Thyroid gland (tissue), 4 donors: ENCODE measurements around the gene CYP4F12. TPM values are rescaled to one million over a fixed set of nuclear protein-coding genes. Genes with fewer than 3 reads are reported as not detected.

ENCODE experiments used
- DNase-seq, 2 donors: peaks; one replicate each; pipeline ENCODE4 v3.0.0-alpha.2; 2019
- H3K27ac ChIP-seq, 3 donors: fragments of 200-600 bp; sonication (generic); 1 replicate in 2 of 3; 2 replicates in 1 of 3; pipeline ENCODE4 v1.5.1; 2016 to 2019; ENCODE audit warnings: mild to moderate bottlenecking in 1 of 3, moderate library complexity in 1 of 3
- H3K27me3 ChIP-seq: fragments of 200-600 bp; sonication (generic); one replicate; pipeline ENCODE4 v1.5.1; 2019
- H3K36me3 ChIP-seq, 2 donors: fragments of 200-600 bp; sonication (generic); one replicate each; pipeline ENCODE4 v1.5.1; 2016 to 2019
- H3K4me1 ChIP-seq, 2 donors: fragments of 200-600 bp; sonication (generic); one replicate each; pipeline ENCODE4 v1.5.1; 2017 to 2019
- H3K4me3 ChIP-seq, 3 donors: fragments of 200-600 bp; sonication (generic); replicated peaks in 1 of 3; 1 replicate in 2 of 3; 2 replicates in 1 of 3; pipeline ENCODE4 v1.5.1; 2016; ENCODE audit warnings: mild to moderate bottlenecking in 1 of 3
- H3K9me3 ChIP-seq: fragments of 200-600 bp; sonication (generic); one replicate; pipeline ENCODE4 v1.5.1; 2017
- POLR2A ChIP-seq, 2 donors: fragments of 450-650 bp; IDR thresholded peaks; one replicate each; pipeline ENCODE4 v1.6.1; 2017; ENCODE audit warnings: antibody characterized with exemption in 2 of 2, mild to moderate bottlenecking in 2 of 2, moderate library complexity in 1 of 2
- WGBS, 2 donors: methylation state at CpG; one replicate each; pipeline ENCODE4 v1.1.5; 2017; 5-methylcytosine and 5-hydroxymethylcytosine counted together
- intact Hi-C: fragments of 100-400 bp; cut with DNase I; formaldehyde crosslinking; loops from one replicate; pipeline ENCODE4 v1.15.1; 2023
- total RNA-seq, 4 donors: library from RNA; depleted of rRNA; stranded (reverse); fragments of >200 nt; gene quantifications; one replicate each; pipeline ENCODE4 v1.2.3, GENCODE V29; 2016
- TF ChIP-seq, protein P1 (sequence below), 6 experiments: fragments of 200-600 bp in 3 of 6; fragments of 450-650 bp in 3 of 6; sonication (generic) in 3 of 6; IDR thresholded peaks; one replicate each; pipeline ENCODE4 v1.5.1; 2016 to 2019; ENCODE audit warnings: antibody characterized with exemption in 6 of 6, mild to moderate bottlenecking in 2 of 6, inconsistent platforms in 1 of 6, moderate library complexity in 1 of 6

CYP4F12 gene
- total RNA-seq, 4 donors from 2014 or later: 1.9 to 4.6 (median 3.2) TPM

DNA sequence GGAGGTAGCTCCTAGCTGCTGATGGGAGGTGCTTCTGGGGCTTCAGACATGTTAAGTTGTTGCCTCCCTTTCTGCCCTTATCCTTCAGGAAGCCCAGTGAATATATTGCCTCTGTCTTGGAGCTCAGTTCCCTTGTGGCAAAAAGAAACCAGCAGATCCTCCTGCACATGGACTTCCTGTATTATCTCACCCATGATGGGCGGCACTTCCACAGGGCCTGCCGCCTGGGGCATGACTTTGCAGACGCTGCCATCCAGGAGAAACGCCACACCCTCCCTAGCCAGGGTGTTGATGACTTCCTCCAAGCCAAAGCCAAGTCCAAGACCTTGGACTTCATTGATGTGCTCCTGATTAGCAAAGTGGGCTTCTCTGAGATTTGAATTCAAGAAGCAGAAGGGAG, 6.0 kb upstream of the CYP4F12 start:
- Histone ChIP-seq H3K4me1 (no peaks in the 10 kb centered on the region), H3K4me3 (no peak overlapping the region), H3K27ac (no peak overlapping the region), H3K36me3 (no peaks in the 10 kb centered on the region), H3K27me3 (no peaks in the 10 kb centered on the region), H3K9me3 (no peaks in the 10 kb centered on the region)
- TF ChIP-seq, protein P1, sequence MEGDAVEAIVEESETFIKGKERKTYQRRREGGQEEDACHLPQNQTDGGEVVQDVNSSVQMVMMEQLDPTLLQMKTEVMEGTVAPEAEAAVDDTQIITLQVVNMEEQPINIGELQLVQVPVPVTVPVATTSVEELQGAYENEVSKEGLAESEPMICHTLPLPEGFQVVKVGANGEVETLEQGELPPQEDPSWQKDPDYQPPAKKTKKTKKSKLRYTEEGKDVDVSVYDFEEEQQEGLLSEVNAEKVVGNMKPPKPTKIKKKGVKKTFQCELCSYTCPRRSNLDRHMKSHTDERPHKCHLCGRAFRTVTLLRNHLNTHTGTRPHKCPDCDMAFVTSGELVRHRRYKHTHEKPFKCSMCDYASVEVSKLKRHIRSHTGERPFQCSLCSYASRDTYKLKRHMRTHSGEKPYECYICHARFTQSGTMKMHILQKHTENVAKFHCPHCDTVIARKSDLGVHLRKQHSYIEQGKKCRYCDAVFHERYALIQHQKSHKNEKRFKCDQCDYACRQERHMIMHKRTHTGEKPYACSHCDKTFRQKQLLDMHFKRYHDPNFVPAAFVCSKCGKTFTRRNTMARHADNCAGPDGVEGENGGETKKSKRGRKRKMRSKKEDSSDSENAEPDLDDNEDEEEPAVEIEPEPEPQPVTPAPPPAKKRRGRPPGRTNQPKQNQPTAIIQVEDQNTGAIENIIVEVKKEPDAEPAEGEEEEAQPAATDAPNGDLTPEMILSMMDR (IDR thresholded peaks at IDR 0.05): no peak
- no peak for TF ChIP-seq POLR2A (IDR thresholded peaks at IDR 0.05)
- WGBS, 2 donors: 46 to 54% methylated on average over 4 of the region's 4 CpGs
- intact Hi-C loops: no loop called here
- DNase-seq: no peak

DNA sequence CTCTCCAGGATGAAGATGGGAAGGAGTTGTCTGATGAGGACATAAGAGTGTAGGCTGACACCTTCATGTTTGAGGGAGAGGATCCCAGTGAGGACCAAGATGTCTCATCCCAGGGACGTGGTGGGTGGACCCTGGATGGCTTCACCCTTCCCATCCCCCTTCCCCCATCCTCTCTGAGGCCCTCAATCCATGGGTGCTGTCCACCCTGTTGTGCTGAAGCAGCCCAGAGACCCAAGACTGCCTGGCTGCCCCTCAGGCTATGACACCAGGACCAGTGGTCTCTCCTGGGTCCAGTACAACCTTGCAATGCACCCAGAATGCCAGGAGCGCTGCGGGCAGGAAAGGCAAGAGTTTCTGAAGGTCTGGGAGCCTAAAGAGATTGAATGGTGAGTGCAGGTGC, 3.4 kb upstream of the CYP4F12 start:
- no peak for TF ChIP-seq POLR2A (IDR thresholded peaks at IDR 0.05)
- TF ChIP-seq, protein P1 (IDR thresholded peaks at IDR 0.05): no peak
- Histone ChIP-seq H3K4me3 (no peak overlapping the region), H3K27me3 (no peaks in the 10 kb centered on the region), H3K36me3 (no peaks in the 10 kb centered on the region), H3K9me3 (no peaks in the 10 kb centered on the region), H3K4me1 (peaks cover 0 to 6% of the 10 kb centered on the region in 2 donors), H3K27ac (no peak overlapping the region)
- intact Hi-C loops: no loop called here
- WGBS, 2 donors: 20 to 67% methylated on average over 1 to 3 of the region's 3 CpGs
- no peak for DNase-seq

DNA sequence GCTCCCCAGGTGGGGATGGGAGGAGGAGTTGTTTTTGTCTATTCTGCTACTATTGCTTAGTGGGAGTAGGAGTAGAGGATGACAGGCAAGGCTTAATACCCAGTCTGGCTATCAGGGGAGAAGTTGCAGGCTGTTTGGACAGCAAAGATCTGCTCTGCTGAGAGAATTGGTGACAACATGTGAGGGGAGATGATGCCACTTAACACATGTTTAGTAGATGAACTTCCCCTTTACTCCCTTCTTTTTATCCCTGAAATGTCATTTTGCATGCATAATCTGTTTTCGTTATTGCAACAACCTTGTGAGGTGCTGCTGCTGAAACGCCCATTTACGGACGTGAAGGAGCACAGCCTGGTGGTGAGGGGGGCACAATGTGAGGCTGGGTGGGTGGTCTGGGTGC, 3.0 kb upstream of the CYP4F12 start:
- Histone ChIP-seq H3K9me3 (no peaks in the 10 kb centered on the region), H3K4me3 (no peak overlapping the region), H3K4me1 (peaks cover 0 to 6% of the 10 kb centered on the region in 2 donors), H3K27ac (no peak overlapping the region), H3K36me3 (no peaks in the 10 kb centered on the region), H3K27me3 (no peaks in the 10 kb centered on the region)
- intact Hi-C loops: no loop called here
- DNase-seq: no peak
- 63 to 73% methylated on average over 4 of the region's 4 CpGs for WGBS, 2 donors
- TF ChIP-seq POLR2A (IDR thresholded peaks at IDR 0.05): no peak
- TF ChIP-seq, protein P1 (IDR thresholded peaks at IDR 0.05): no peak

DNA sequence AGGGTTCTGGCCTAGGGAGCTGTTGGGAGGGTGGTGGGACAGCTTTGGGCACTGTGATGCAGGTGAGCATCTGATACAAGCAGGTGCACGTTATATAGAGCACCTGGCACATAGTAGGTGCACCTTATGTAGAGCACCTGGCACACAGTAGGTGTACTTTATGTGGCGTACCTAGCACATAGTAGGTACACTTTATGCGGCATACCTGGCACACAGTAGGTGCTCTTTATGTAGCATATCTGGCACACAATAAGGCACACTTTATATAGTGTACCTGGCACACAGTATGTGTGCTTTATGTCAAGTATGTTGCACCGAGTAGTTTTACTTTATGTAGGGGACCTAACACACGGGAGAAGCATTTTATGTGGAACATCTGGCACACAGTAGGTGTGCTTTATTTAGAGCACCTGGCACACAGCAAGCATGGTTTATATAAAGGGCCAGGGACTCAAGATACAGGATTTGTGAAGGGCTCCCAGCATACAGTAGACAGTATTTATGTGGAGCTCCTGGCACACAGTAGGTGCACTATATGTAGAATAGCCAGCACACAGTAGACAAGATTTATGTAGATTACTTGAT, 1.6 kb upstream of the CYP4F12 start:
- no peak overlapping the region for H3K4me3 ChIP-seq
- H3K27me3 ChIP-seq: no peaks in the 10 kb centered on the region
- H3K9me3 ChIP-seq: no peaks in the 10 kb centered on the region
- no peak for TF ChIP-seq POLR2A (IDR thresholded peaks at IDR 0.05)
- TF ChIP-seq, protein P1 (IDR thresholded peaks at IDR 0.05): no peak
- H3K36me3 ChIP-seq: no peaks in the 10 kb centered on the region
- WGBS, 2 donors: 59 to 74% methylated on average over 5 of the region's 5 CpGs
- no peak for DNase-seq
- H3K4me1 ChIP-seq: peaks cover 0 to 6% of the 10 kb centered on the region in 2 donors
- intact Hi-C loops: no loop called here
- H3K27ac ChIP-seq: no peak overlapping the region

DNA sequence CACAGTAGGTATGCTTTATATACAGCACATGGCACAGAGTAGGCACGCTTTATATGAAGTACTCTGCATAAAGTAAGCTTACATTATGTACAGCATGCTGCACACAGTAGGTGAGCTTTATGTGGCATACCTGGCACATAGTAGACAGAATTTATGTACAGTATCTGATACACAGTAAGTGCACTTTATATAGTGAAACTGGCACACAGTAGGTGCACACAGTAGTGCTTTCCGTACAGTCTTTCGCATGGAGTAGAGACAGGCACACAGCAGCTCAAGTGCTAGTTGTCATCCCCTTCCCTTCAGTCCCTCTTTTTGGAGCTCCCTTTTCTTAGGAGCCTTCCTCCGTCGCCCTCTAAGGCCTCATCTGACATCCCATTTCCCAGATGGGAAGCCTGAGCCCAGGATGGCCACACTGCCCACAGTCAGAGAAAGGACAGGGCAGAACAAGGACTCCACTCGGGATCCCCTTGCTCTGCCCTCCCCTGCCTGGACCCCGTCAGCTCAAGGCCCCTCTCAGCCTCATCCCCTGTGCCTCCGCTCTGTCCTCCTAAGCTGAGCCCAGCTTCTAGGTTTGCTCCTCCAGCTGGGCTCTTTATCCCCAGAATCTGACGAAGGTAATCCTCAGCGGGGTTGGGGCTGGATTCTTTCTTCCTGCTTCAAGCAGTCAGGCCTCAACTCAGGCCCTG, 852 bp upstream of the CYP4F12 start:
- DNase-seq: no peak
- intact Hi-C loops: no loop called here
- Histone ChIP-seq H3K4me1 (peaks cover 0 to 6% of the 10 kb centered on the region in 2 donors), H3K27ac (no peak overlapping the region), H3K9me3 (no peaks in the 10 kb centered on the region), H3K4me3 (no peak overlapping the region), H3K27me3 (no peaks in the 10 kb centered on the region), H3K36me3 (no peaks in the 10 kb centered on the region)
- TF ChIP-seq, protein P1 (IDR thresholded peaks at IDR 0.05): no peak
- TF ChIP-seq POLR2A (IDR thresholded peaks at IDR 0.05): no peak
- 54% methylated on average over 10 of the region's 10 CpGs for WGBS, 2 donors
